GM12874 (cell line): ENCODE data around the gene PCSK6.

Experiments used
- TF ChIP-seq, protein P1 (sequence below): IDR thresholded peaks from 2 replicates; pipeline ENCODE4 v1.5.1; 2011; ENCODE audit warnings: low read depth, mild to moderate bottlenecking, control low read depth, low read length, moderate library complexity; ENCODE audit not compliant: insufficient read depth

PCSK6 gene

DNA sequence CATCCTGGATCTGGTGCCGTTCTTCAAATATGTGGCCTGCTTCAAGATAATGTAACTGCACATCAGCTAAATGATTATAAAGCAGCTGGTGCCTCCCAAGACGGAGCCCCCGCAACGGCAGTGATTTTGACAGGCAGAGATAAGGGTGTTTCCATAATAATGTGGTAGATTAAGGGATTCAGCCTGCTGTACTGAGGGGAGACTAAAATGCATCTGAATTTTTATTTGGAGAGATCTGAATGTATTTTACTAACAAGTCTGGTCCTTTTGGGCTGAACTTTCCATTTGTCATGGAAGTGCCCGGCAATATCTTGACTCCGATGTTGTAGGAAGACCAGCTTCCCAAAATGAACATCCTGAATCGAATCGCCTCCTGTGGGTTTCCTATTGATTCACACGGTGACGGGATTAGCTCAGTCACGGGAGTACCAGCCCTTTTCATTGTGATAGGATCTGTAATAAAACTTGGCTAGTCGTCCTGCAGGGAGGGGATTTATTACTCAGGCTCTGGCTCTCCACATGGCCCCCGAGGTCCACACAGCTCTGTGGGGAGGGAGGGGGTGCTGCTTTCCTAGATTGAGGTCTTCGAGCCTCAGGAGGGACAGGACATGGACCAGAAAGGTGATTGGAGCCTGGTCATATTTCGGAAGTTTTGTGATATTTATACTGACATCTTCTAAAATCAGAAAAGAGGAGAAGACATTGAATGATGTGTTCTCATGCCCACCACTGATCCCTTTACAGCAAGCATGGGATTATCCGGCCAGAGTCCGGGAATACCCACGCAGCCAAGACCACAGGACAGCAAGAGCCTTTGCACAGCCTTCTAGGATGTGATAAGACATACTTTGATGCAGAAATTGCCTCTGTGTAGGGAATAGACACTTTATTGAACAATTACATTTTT lies 2.5 kb upstream of the PCSK6 start:
- TF ChIP-seq, protein P1, sequence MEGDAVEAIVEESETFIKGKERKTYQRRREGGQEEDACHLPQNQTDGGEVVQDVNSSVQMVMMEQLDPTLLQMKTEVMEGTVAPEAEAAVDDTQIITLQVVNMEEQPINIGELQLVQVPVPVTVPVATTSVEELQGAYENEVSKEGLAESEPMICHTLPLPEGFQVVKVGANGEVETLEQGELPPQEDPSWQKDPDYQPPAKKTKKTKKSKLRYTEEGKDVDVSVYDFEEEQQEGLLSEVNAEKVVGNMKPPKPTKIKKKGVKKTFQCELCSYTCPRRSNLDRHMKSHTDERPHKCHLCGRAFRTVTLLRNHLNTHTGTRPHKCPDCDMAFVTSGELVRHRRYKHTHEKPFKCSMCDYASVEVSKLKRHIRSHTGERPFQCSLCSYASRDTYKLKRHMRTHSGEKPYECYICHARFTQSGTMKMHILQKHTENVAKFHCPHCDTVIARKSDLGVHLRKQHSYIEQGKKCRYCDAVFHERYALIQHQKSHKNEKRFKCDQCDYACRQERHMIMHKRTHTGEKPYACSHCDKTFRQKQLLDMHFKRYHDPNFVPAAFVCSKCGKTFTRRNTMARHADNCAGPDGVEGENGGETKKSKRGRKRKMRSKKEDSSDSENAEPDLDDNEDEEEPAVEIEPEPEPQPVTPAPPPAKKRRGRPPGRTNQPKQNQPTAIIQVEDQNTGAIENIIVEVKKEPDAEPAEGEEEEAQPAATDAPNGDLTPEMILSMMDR: no peak

DNA sequence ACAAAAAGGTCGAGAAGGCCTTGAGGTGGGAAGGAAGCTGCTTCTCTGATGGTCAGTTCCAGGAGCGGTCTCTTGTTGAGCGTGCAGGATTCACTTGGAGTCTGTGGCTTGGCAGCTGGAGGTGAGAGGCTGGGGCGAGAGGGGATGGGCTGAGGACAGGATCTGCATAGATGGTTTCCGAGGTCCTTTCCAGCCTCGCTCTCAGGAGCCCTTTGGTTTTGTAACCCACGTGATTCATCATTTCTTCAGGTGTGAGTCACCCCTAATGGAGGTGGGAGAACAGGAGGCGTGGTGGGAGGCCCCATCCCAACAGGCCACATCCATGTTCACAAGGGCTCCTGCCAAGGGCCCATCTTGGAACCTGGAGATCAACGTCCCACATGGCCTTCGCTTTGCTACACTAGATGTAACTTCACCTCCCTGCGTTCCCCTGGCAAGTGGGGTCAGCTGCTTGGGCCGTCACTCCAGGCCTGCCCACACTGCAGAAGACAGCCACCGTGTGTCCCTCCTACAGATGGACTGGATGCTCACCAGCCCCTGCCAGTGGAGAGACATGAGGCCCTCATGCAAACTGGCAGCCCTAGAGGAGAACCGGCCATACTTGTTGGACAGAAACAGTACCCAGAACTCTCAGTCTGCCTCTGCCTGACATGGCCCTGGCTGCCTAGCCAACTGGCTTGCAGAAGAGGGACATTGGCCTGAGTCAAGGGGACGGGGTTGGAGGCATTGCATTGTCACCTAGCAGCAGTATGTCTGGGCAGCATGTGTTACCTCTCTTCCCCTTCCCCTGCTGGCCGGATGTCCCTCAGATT lies 1.6 kb upstream of the PCSK6 start:
- TF ChIP-seq, protein P1: no peak

DNA sequence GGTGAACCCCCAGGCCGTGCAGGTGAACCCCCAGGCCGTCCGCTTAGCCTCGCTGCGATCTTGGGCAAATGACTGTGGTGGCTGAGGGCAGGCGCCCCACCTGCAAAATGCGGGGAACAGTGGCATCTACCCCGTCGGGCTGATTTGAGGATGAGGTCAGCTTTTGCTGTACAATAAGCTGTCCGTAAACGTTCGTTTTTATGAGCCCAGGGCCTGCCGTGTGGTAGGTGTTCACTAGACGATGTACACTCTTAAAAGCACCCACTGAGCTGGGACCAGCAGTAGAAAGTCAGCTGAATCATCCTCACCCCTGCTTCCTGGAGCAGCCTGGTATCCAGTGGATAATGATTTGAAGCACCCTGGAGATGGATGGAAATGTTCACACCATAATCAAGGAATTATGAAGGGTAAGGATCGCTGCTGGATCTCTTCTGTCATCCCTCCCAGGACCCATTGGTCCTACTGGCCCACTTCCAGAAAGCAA lies 943 bp upstream of the PCSK6 start:
- TF ChIP-seq, protein P1: no peak

DNA sequence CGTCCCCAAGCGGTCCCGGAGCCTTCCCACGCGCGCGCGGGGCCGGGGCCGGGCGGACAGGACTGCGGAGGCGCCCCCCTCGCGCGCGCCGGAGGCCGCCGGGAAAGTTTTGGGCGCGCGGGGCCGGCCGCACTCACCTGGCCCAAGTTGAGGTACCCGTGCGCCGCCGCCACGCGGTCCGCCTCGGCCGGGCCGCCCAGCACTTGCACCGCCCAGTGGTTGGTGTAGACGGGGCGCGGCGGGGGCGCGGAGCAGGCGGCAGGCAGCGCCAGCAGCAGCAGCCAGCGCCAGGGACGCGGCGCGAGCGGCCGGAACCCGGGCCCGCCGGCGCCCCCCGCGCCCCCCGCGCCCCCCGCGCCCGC lies 289 bp downstream of the PCSK6 start:
- TF ChIP-seq, protein P1: no peak

DNA sequence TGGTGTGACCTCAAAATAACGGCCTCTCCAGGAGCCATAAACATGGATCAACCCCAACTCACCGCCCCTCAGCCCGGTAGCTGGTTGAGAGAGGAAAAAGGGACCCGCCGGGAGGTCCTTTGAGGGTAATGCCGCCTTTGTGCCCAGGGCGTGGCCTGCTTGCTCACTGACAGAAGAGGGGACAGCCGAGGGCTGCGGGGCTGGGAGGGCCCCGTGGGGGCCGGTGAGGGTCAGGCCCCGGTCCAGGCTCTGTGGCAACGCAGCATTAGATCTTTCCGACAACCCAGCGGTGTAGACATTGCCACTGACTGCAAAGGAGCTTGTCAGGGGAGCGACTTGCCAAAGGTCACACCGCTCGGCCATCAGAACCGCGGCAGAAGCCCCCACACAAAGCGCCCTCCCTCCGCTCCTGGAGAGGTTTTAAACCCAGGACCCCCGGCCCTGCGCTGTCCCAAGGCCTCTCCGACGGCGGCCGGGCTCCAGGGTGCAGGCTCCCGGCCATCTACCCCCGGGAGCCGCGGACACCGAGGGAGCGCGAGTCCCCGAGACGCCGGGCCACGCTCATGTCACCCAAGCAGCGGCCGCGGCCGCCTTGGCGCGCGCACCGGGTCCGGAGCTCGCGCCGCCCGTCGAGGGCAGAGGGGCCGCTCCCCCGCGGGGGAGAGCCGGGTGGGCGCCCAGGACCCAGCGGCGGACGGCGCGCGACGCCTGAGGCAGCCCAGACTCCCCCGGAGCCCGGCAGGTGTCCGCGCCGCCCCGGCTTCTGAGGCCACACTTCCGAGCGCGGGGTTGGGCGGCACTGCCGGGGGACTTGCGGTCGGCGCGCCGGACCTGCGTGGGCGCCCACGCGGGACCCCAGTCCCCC lies 975 bp downstream of the PCSK6 start:
- TF ChIP-seq, protein P1: no peak

DNA sequence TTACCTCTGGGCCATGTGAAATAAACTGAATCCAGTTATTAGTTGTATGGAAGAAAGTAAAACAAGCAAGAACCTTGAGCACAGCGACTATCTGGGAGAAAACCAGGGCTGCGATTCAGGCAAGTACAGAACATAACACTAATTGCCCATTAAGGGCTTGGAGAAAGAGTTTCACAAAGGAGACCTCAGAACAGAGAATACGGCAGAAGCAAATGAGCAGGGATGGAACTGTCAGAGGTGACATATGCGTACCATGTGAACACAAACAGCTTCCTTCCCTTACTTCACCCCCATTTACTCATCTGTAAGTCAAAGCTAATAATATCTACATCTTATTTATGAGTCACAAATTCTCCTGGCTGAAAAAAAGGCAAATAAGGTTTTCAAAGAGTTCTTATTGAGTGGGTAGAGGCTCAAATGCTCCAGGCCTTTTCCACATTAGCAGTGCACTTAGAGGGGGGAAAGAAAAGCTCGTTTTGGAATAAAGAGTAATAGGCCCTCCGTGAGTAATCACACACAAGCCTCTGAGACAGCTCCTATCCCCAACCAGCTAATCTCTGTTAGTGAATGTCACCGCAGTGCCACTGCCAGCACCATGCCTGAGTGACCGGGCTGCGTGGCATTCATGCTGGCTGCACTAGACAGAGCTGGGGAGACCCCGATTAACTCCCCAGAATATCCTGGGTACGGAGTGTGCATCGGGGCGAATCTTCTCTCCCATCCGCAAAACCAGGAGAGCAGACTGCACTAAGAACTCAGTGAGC lies 2.6 kb downstream of the PCSK6 start:
- TF ChIP-seq, protein P1: no peak
